Upper lobe of left lung (tissue), 4 donors: ENCODE measurements around the gene SLC24A1.

ENCODE experiments used
- CTCF ChIP-seq, 6 experiments: fragments of 450-650 bp in 4 of 6; fragments of 200-600 bp in 2 of 6; sonication (generic) in 2 of 6; IDR thresholded peaks; one replicate each; pipeline ENCODE4 v1.5.1; 2016 to 2019; ENCODE audit warnings: antibody characterized with exemption in 6 of 6
- POLR2A ChIP-seq, 4 donors: fragments of 450-650 bp; IDR thresholded peaks; one replicate each; pipeline ENCODE4 v1.5.1; 2016 to 2017; ENCODE audit warnings: antibody characterized with exemption in 4 of 4, mild to moderate bottlenecking in 2 of 4
- POLR2AphosphoS5 ChIP-seq, 2 donors: sonication (generic); formaldehyde crosslinking; IDR thresholded peaks; one replicate each; pipeline ENCODE4 v1.5.1; 2017; ENCODE audit warnings: antibody characterized with exemption in 2 of 2

- TF ChIP-seq POLR2AphosphoS5 (IDR thresholded peaks at IDR 0.05): no peak
- TF ChIP-seq CTCF (IDR thresholded peaks at IDR 0.05): no peak
- TF ChIP-seq POLR2A (IDR thresholded peaks at IDR 0.05): no peak
These were observed 18.6 kb upstream of the SLC24A1 start for GRCh38 chr15:65603134-65603533.
